K562 (cell line): ENCODE data around the gene AGAP3. TPM values are rescaled to one million over a fixed set of nuclear protein-coding genes. Genes with fewer than 3 reads are reported as not detected.

Source experiments
- FOSL1 ChIP-seq: fragments of 200-800 bp; sonication (Bioruptor generic); conservative IDR thresholded peaks from 2 replicates; pipeline ENCODE4 v1.6.1; 2016; ENCODE audit warnings: missing genetic modification characterization, missing compliant biosample characterization
- GTF2A2 ChIP-seq: IDR thresholded peaks from 2 replicates; pipeline ENCODE4 v1.6.1; 2016; ENCODE audit warnings: mild to moderate bottlenecking, missing genetic modification characterization, missing compliant biosample characterization
- SMAD3 ChIP-seq: fragments of 450-650 bp; formaldehyde crosslinking; conservative IDR thresholded peaks from 2 replicates; pipeline ENCODE4 v1.4.0; 2020; ENCODE audit warnings: mild to moderate bottlenecking
- SNAPC5 ChIP-seq: fragments of 250-450 bp; sonication (Bioruptor Pico); IDR thresholded peaks from 2 replicates; pipeline ENCODE4 v1.8.0; 2021; ENCODE audit warnings: moderate library complexity, mild to moderate bottlenecking, inconsistent platforms
- USF2 ChIP-seq: sonication (generic); formaldehyde crosslinking; IDR thresholded peaks from 2 replicates; pipeline ENCODE4 v1.5.0; 2020; ENCODE audit warnings: missing genetic modification reagents
- XRCC4 ChIP-seq: IDR thresholded peaks from one replicate; pipeline ENCODE4 v1.6.1; 2011; ENCODE audit not compliant: insufficient read depth, insufficient read length; ENCODE audit errors: extremely low read depth
- polyA plus RNA-seq, 8 experiments: library from polyadenylated mRNA; depleted of rRNA in 4 of 8; stranded (reverse) in 5 of 8; unstranded in 3 of 8; fragments of >200 nt; fragmentation: Nextera tagmentation in 2 of 8; fragmentation: Illumina TruSeq in 1 of 8; extraction: Ambion mirVana in 2 of 8; extraction: Trizol in 1 of 8; gene quantifications; 2 replicates each; pipeline versions ENCODE4 v1.2.1 to v1.2.3, GENCODE V29; 2011 to 2014; ENCODE audit warnings: inconsistent platforms in 1 of 8, missing spikeins in 1 of 8
- total RNA-seq, 7 experiments: library from RNA; depleted of rRNA in 6 of 7; stranded (reverse); fragments of >200 nt in 6 of 7; fragmentation: Illumina TruSeq in 2 of 7; extraction: Trizol in 2 of 7; gene quantifications; 2 replicates each; pipeline versions ENCODE4 v1.2.1 to v1.2.3, GENCODE V29; 2011 to 2021; ENCODE audit warnings: low replicate concordance in 1 of 7
- TF ChIP-seq, protein P1 (sequence below): fragments of 450-650 bp; IDR thresholded peaks from 2 replicates; pipeline ENCODE4 v1.6.1; 2016; ENCODE audit warnings: low read depth
- TF ChIP-seq, protein P2 (sequence below), 2 experiments: fragments of 450-650 bp in 1 of 2; sonication (generic) in 1 of 2; formaldehyde crosslinking in 1 of 2; IDR thresholded peaks in 1 of 2; conservative IDR thresholded peaks in 1 of 2; 2 replicates each; pipeline versions ENCODE4 v1.6.1 to v1.8.1; 2016 to 2023; ENCODE audit warnings: mild to moderate bottlenecking in 2 of 2, moderate library complexity in 2 of 2, inconsistent platforms in 1 of 2, missing genetic modification reagents in 1 of 2
- TF ChIP-seq, protein P3 (sequence below): conservative IDR thresholded peaks from 2 replicates; pipeline ENCODE4 v1.6.1; 2011; ENCODE audit warnings: low read depth, mild to moderate bottlenecking, low read length; ENCODE audit not compliant: control insufficient read depth
- TF ChIP-seq, protein P4 (sequence below): sonication (generic); formaldehyde crosslinking; IDR thresholded peaks from 2 replicates; pipeline ENCODE4 v1.9.0; 2022; ENCODE audit warnings: mild to moderate bottlenecking, missing genetic modification reagents

Gene AGAP3
- total and polyA plus RNA-seq, 9 of the 15 experiments (the other 6 are each of a cell fraction or from before 2014, with no cell fraction given), result 3.4 to 208 (median 62.2) TPM

- TF ChIP-seq, protein P1, sequence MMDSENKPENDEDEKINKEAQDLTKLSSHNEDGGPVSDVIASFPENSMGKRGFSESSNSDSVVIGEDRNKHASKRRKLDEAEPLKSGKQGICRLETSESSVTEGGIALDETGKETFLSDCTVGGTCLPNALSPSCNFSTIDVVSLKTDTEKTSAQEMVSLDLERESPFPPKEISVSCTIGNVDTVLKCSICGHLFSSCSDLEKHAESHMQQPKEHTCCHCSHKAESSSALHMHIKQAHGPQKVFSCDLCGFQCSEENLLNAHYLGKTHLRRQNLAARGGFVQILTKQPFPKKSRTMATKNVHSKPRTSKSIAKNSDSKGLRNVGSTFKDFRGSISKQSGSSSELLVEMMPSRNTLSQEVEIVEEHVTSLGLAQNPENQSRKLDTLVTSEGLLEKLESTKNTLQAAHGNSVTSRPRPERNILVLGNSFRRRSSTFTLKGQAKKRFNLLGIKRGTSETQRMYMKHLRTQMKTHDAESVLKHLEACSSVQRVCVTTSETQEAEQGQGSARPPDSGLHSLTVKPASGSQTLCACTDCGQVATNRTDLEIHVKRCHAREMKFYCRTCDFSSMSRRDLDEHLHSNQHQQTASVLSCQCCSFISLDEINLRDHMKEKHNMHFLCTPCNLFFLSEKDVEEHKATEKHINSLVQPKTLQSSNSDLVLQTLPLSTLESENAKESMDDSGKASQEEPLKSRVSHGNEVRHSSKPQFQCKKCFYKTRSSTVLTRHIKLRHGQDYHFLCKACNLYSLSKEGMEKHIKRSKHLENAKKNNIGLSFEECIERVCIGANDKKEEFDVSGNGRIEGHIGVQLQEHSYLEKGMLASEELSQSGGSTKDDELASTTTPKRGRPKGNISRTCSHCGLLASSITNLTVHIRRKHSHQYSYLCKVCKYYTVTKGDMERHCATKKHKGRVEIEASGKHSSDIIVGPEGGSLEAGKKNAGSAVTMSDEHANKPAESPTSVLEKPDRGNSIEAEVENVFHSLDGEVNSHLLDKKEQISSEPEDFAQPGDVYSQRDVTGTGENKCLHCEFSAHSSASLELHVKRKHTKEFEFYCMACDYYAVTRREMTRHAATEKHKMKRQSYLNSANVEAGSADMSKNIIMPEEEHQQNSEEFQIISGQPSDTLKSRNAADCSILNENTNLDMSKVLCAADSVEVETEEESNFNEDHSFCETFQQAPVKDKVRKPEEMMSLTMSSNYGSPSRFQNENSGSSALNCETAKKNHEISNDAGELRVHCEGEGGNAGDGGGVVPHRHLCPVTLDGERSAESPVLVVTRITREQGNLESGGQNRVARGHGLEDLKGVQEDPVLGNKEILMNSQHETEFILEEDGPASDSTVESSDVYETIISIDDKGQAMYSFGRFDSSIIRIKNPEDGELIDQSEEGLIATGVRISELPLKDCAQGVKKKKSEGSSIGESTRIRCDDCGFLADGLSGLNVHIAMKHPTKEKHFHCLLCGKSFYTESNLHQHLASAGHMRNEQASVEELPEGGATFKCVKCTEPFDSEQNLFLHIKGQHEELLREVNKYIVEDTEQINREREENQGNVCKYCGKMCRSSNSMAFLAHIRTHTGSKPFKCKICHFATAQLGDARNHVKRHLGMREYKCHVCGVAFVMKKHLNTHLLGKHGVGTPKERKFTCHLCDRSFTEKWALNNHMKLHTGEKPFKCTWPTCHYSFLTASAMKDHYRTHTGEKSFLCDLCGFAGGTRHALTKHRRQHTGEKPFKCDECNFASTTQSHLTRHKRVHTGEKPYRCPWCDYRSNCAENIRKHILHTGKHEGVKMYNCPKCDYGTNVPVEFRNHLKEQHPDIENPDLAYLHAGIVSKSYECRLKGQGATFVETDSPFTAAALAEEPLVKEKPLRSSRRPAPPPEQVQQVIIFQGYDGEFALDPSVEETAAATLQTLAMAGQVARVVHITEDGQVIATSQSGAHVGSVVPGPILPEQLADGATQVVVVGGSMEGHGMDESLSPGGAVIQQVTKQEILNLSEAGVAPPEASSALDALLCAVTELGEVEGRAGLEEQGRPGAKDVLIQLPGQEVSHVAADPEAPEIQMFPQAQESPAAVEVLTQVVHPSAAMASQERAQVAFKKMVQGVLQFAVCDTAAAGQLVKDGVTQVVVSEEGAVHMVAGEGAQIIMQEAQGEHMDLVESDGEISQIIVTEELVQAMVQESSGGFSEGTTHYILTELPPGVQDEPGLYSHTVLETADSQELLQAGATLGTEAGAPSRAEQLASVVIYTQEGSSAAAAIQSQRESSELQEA, result no peak
- TF ChIP-seq SMAD3 (no peak), GTF2A2 (tag) (no peak), FOSL1 (tag) (peak; percentile 41; the same call in 1 of the 2 replicates), SNAPC5 (CRISPR knock-in tag) (no peak), XRCC4 (no peak), USF2 (CRISPR knock-in tag) (peak; percentile 66)
- TF ChIP-seq, protein P2, sequence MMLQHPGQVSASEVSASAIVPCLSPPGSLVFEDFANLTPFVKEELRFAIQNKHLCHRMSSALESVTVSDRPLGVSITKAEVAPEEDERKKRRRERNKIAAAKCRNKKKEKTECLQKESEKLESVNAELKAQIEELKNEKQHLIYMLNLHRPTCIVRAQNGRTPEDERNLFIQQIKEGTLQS (IDR thresholded peaks at IDR 0.05), result no peak
- TF ChIP-seq, protein P2 (CRISPR knock-in tag; conservative IDR thresholded peaks at IDR 0.05), result no peak
- TF ChIP-seq, protein P3, sequence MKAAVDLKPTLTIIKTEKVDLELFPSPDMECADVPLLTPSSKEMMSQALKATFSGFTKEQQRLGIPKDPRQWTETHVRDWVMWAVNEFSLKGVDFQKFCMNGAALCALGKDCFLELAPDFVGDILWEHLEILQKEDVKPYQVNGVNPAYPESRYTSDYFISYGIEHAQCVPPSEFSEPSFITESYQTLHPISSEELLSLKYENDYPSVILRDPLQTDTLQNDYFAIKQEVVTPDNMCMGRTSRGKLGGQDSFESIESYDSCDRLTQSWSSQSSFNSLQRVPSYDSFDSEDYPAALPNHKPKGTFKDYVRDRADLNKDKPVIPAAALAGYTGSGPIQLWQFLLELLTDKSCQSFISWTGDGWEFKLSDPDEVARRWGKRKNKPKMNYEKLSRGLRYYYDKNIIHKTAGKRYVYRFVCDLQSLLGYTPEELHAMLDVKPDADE, result no peak
- TF ChIP-seq, protein P4, sequence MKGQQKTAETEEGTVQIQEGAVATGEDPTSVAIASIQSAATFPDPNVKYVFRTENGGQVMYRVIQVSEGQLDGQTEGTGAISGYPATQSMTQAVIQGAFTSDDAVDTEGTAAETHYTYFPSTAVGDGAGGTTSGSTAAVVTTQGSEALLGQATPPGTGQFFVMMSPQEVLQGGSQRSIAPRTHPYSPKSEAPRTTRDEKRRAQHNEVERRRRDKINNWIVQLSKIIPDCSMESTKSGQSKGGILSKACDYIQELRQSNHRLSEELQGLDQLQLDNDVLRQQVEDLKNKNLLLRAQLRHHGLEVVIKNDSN, result peak; percentile 40; the same call in 1 of the 2 replicates
These were observed 71.5 kb downstream of the AGAP3 start (continued) for GRCh38 chr7:151157645-151158329.
